K562 (cell line): Measurements from ENCODE around the gene MAGIX.

Experiments used
- SMARCC2 ChIP-seq: fragments of 450-650 bp; IDR thresholded peaks from 2 replicates; pipeline ENCODE4 v1.6.1; 2017; ENCODE audit warnings: antibody characterized with exemption, moderate library complexity, mild to moderate bottlenecking, low read depth
- TF ChIP-seq, protein P1 (sequence below), 3 experiments: IDR thresholded peaks in 2 of 3; conservative IDR thresholded peaks in 1 of 3; 2 replicates each; pipeline ENCODE4 v1.5.1; 2011 to 2012; ENCODE audit warnings: low read length in 3 of 3, mild to moderate bottlenecking in 3 of 3, control low read depth in 2 of 3, improper control_type of control experiment in 1 of 3, inconsistent platforms in 1 of 3, low read depth in 1 of 3, mixed read lengths in 1 of 3, moderate library complexity in 1 of 3; ENCODE audit not compliant: insufficient read depth in 2 of 3

DNA sequence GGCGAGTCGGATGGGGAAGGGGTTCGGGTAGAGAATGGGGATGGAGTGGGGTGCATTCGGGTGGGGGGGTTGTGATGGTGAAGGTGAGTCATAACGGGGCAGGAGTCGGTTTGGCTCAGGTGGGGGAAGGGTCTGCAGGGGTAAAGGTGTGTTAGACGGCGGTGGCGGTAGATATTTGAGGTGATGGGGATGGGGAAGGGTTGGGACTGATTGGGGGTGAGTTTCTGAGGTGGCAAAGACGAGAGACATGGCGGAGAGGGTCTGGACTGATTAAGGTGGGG is 36.7 kb downstream of the MAGIX start:
- TF ChIP-seq SMARCC2: no peak
- TF ChIP-seq, protein P1, sequence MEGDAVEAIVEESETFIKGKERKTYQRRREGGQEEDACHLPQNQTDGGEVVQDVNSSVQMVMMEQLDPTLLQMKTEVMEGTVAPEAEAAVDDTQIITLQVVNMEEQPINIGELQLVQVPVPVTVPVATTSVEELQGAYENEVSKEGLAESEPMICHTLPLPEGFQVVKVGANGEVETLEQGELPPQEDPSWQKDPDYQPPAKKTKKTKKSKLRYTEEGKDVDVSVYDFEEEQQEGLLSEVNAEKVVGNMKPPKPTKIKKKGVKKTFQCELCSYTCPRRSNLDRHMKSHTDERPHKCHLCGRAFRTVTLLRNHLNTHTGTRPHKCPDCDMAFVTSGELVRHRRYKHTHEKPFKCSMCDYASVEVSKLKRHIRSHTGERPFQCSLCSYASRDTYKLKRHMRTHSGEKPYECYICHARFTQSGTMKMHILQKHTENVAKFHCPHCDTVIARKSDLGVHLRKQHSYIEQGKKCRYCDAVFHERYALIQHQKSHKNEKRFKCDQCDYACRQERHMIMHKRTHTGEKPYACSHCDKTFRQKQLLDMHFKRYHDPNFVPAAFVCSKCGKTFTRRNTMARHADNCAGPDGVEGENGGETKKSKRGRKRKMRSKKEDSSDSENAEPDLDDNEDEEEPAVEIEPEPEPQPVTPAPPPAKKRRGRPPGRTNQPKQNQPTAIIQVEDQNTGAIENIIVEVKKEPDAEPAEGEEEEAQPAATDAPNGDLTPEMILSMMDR (IDR thresholded peaks at IDR 0.05 in 2 of 3, conservative IDR thresholded peaks at IDR 0.05 in 1 of 3; ENCODE audit: insufficient read depth in 2 of 3, low read depth in 1 of 3, low read length in 3 of 3): no peak
